ENCODE data around the gene RNF150. TPM values are rescaled to one million over a fixed set of nuclear protein-coding genes. Genes with fewer than 3 reads are reported as not detected.

Gene RNF150
- polyA plus RNA-seq, 3 donors: 24.9 to 29.6 (median 27.7) TPM

DNA sequence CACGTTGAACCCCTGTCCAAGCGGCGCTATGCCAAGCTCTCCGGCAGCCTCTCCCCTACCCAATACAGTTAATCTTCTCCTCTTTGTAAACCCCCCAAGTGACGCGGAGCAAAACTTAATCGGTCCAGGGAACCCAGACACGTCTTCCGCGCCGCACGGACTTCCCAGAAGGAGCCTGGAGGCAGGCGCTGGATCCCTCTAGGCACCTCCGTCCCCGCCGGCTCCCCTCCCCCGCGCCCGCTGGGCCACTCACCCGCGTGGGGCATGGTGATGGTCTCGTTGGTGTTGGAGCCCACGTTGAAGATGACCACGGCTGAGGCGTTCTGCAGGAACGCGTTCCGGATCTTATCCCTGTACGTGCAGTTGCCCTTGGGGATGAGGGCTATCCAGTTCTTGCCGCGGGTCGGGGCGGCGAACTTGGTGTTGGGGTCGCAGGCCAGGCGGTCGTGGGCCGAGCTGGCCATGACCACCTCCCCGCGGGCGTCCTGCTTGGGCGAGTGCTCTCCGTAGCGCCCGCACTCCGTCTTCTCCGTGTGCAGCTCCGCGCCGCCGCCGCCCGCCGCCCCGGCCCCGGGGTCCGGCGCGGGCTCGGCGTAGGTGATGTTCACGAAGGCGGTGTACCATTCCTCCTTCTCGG is 1.1 kb downstream of the RNF150 start:
- no peak for DNase-seq (ENCODE audit: low read depth in 3 of 3, low spot score in 2 of 3)

- DNase-seq (ENCODE audit: low read depth in 3 of 3, low spot score in 2 of 3): peak in 1 of 3 donors; percentile 18
Observed at GRCh38 chr4:141131723-141132071, 1.6 kb downstream of the RNF150 start.

DNA sequence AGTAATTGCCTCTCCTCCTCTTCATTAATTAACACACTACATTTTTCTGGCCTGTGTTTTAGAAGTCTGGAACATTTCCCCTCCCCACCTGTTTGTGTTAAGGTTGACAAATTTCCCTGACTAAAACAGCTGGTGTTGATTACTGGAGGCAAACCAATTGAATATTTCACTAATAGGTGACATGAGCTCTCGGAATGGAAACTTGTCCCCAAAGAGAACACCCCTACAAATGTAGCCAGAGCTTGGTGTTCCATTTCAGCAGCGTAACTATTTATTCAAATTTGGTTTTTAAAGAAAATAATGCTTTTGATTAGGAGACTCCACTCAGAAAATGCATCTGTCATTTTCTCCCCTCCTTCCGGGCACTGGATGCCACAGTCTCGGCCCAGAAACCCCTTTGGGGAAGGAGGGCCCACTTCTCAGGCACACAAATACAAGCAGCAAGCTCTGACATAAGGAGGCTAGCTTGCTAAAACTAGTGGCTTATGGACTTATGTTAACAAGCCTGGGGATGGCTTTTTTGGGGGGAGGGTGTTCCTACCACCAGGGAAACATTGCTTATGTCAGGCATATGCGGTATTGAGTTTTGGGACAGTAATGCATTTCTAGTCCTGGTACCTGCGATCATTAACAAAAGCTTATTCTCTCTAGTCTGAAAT is 2.2 kb downstream of the RNF150 start:
- DNase-seq (ENCODE audit: low read depth in 3 of 3, low spot score in 2 of 3): no peak

- DNase-seq (ENCODE audit: low read depth in 3 of 3, low spot score in 2 of 3): no peak
Observed at GRCh38 chr4:141127884-141128283, 5.4 kb downstream of the RNF150 start.

DNA sequence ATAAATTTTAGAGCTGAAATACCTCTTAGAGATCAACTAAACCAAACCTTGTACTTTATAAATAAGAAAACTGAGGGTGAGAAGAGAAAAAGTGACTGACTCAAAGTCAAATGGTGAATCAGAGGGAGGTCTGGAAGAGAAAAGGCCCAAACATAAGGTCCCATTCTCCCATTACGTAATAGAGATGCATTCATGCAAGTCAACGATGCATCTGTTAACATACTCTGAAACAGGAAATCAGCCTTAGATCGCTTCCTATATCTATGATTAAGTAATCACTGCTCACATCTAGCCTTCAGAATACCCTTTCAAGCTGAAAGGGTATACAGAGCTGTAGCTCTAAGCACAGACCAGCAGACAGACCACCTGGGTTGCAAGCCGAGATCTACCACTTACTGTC is 6.5 kb downstream of the RNF150 start:
- DNase-seq (ENCODE audit: low read depth in 3 of 3, low spot score in 2 of 3): no peak

GRCh38 chr4:141124224-141124623 is 9.0 kb downstream of the RNF150 start:
- DNase-seq (ENCODE audit: low read depth in 3 of 3, low spot score in 2 of 3): no peak

DNA sequence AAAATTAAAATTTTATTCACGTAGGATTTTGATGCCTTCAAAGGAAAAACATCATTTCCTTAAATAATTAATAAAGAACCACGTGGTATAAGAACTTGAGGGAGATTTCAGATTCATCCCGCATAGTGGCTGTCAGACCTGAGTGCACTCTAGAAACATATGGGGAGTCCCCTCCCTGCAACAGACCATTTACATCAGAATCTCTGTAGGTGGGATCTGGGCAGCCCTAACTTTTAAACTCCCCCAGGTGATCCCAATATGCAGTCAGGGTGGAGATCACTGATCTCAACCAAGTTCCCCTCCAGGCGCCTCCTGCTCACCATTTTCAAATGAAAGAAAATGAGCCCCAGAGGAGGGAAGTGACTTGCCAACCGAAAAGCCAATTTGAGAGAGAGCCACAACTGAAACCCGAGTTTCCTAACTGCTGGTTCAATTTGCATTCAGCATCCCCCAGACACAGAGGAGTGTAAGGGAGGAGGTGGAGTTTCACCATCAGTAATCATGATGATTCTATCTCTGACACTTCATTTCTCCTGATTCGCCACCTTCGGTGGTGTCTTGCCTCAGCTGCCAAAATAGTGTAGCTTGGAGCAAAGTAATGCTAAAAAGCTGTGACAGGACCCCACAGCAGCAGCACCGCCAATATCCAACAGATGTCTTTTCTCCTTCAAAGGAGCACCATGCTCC is 11.4 kb downstream of the RNF150 start:
- DNase-seq (ENCODE audit: low read depth in 3 of 3, low spot score in 2 of 3): no peak

DNA sequence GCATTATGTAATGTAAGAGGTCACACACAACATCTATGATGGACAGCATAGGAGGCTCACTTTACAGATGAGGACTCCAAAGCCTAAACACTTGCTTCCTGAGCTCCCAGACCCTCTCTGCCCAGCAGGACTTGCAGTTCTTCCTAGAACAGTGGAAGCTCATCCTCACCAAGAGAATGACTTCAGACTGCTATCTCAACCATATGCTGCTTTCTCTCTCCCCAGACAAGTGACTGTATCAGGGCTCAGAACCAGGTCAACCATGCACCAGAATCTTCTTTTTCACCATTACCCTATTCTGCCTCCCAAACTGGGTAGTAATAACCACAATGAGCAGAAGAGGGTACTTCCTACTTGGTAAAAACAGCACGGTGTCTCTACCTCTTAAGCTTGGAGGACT is 12.2 kb downstream of the RNF150 start:
- DNase-seq (ENCODE audit: low read depth in 3 of 3, low spot score in 2 of 3): no peak

DNA sequence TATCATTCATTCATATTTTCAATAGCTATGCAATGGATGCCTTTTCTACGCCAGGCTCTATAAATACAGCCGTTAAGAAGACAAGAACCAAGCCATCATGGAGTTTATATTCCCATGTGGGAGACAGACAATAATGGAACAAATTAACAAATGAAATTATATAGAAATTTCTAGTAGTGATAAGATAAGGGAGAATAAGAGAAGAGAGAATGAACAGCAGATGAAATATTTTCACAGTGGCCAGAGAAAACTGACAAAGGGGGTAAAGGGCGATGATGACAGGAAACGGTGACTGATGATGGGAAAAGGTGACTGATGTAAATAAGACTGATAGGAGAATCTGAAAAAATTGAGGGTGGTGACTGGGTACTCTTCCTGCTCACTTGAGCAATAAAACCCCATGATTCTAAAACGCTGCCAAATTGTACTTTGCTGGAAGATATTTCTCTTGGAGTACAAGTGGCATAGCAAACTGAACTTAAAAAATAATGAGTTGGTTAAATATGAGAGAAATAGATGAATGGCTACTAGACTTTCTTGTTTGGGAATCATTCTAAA is 13.2 kb downstream of the RNF150 start:
- no peak for DNase-seq (ENCODE audit: low read depth in 3 of 3, low spot score in 2 of 3)

DNA sequence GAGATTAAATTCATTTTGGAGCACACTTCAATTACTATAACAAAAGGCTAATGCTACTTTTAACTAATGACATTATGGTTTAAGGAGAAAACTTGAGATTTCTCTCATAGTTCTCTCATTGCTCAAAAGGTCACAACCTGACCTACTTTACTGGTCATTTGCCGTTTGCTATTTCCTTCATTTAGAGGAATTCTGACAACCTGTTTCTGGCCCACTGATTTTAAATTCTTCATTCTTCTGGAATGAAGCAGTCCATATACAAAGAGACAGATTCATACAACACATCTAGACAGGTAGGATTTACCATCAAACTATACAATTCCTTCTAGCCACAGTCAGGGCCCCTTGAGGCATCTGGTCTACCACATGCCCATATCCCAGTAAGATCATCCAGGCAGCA is 14.2 kb downstream of the RNF150 start:
- DNase-seq (ENCODE audit: low read depth in 3 of 3, low spot score in 2 of 3): no peak

DNA sequence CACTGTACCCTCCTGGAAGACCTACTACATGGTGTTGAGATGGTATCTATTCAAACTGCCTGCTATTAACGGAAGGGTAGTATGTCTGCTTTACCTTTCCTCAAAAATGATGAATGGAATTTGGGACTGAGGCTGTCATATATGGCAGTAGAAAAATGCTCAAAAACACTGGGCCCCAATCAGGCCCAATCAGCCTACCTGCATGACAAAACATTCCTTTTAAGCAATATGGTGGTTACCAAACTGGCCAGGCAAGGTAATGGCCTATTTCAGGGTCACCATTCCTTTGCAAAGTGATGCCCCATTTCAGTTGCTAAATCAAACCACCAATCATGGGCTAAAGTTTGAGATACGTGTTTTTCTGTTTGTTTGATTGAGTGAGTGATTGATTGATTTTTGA is 14.9 kb downstream of the RNF150 start:
- no peak for DNase-seq (ENCODE audit: low read depth in 3 of 3, low spot score in 2 of 3)

GRCh38 chr4:141117935-141118334 is 15.3 kb downstream of the RNF150 start:
- DNase-seq (ENCODE audit: low read depth in 3 of 3, low spot score in 2 of 3): no peak

DNA sequence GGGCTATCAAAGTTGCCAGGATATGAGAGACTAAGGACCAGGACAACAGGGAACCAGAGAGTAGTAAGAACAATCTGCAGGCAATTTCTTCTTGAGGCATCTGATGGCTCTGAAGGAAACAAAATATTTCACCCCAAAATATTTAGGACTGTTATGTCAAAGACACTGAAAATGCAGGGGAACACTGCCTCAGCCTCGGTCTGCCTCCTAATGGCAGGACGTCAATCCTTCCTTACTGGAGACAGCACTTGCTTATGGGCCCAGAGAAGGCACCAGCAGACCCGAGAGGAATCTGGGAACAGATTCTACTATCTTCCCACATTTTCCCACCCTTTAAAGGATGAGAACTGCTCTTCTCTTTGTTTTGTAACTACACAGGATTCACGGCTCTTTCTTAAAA is 23.3 kb downstream of the RNF150 start:
- DNase-seq (ENCODE audit: low read depth in 3 of 3, low spot score in 2 of 3): no peak

DNA sequence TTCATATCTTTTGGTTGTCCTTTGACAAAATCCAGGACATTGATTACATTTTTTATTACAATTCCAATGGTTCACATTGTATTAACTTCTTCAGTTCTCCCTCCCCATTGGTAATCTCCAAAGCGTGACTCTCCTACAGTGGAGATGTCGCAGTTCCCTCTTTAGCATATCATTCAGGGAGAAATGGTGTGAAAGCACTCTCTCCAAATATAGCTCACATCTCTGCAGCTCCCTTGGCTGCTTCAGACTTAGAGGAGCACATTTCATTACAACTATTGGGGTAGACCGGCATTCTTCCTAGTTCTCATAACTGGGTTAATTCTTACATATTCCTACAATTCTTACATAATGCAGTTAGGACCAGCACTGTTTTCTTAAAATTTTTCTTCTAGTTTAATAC is 25.3 kb downstream of the RNF150 start:
- no peak for DNase-seq (ENCODE audit: low read depth in 3 of 3, low spot score in 2 of 3)

DNA sequence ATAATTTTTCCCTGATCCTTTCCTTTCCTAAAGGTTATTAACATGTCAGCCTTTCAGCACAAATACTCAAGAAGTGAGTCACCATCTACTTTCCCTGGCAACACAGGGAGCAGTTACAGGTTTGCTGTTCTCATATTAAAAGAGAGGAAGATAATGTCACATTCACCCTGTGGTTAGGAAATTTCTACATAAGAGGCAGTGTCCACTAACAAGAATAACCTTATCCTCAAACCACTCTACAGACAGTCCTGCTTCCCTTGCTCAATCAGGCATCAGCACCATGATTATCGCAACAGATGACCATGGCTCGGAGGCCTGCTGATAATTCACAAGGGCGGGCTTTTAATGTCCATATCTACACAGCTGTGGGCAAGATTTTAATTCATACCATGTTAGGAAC is 30.9 kb downstream of the RNF150 start:
- no peak for DNase-seq (ENCODE audit: low read depth in 3 of 3, low spot score in 2 of 3)

GRCh38 chr4:141101511-141101910 is 31.8 kb downstream of the RNF150 start:
- no peak for DNase-seq (ENCODE audit: low read depth in 3 of 3, low spot score in 2 of 3)

DNA sequence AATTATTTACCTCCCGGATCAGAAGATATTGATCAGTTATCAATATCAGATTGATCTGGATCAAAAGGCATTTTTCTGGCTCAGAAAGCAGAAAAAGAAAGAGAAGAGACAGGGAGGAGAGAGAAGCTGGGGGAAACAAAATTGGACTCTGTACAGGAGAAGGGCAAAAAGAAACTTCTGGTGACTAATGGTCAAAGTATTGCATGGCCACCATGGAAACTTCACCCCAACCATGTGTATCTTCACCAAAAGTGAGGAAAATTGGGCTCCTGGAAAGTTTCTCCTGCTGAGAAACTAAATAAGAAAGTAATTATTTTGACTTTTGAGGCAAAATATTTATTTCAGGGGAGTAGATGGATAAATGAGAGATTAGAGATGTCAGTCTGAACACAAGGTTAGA is 33.9 kb downstream of the RNF150 start:
- no peak for DNase-seq (ENCODE audit: low read depth in 3 of 3, low spot score in 2 of 3)

- DNase-seq (ENCODE audit: low read depth in 3 of 3, low spot score in 2 of 3): no peak
Observed at GRCh38 chr4:141098163-141098562, 35.1 kb downstream of the RNF150 start.

- no peak for DNase-seq (ENCODE audit: low read depth in 3 of 3, low spot score in 2 of 3)
Observed at GRCh38 chr4:141090473-141090872, 42.8 kb downstream of the RNF150 start.

DNA sequence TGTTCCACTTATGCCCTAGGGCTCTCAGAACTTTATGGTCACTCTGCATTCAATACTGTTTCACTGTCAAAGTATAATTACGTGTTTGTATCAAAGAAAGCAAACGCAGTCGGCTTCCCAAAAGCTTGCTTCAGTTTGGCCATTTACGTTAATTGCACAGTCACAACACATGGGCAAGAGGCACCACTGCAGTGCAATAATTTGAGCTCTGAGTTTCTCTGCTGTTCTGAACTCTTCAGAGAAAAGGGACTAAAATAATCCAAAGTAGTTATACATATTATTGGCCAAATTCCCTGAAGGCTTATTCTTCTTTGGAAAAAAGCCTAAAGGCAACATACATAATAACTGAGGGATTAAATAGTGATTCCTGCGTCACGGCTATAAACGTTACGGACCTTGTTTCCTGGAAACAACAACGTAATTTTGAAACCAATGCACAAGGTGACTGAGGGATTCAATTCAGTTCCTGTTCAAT is 51.3 kb downstream of the RNF150 start:
- no peak for DNase-seq (ENCODE audit: low read depth in 3 of 3, low spot score in 2 of 3)

DNA sequence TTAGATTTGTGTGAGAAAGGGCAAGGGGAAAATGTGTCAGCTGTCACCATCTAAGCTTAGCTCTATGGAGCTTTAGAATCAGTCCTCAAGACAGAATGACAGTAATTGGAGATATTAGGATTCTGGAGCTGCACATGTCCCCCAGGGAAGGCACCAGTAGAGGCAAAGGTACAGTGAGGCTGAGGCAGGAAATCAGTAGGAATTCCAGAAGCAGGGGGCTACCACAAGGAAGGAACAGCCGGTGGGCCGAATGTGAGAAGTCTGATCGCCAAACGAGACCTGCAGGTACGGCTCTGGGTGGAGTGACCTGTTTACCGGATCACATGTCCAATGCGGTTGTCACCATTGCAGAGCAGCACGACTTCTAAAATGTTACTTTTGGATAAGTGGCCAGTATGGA is 52.6 kb downstream of the RNF150 start:
- no peak for DNase-seq (ENCODE audit: low read depth in 3 of 3, low spot score in 2 of 3)

- DNase-seq (ENCODE audit: low read depth in 3 of 3, low spot score in 2 of 3): no peak
Observed at GRCh38 chr4:141079393-141079930, 53.8 kb downstream of the RNF150 start.

Measured in right renal cortex interstitium (tissue), 3 donors.